DMS79 treated with DMSO at 0.1 percent for 48 hours (cell line): ENCODE measurements around the gene TMEM63B.
"Not testable (repeated sequence)": the region's sequence is repeated elsewhere in the genome, so short reads cannot be mapped to it uniquely, and the experiment has no call there.

ENCODE experiments used
- DNase-seq: peaks from one replicate; lab custom pipeline; 2025; lab: John Stamatoyannopoulos, UW

Gene TMEM63B

GRCh38 chr6:44193307-44193910 is 66.1 kb downstream of the TMEM63B start:
- no peak for DNase-seq

DNA sequence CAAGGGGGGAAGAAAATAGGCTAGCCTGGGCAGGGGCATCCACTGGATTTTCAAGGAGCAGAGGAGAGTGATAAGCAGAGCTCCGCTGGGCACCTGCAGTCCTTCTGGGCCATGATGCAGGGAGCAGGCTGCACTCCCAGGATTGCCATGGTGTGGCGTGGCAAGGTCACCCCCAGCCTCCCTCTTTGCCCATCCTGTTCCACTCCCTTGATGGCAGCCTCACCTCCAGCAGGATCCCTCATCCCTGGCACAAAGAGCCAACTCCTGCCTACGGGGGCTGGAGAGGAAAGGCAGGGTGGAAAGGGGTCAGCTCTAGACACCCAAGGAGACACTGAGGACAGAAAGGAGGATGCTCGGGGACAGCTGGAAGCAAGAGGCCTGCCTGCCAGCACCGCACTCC is 67.0 kb downstream of the TMEM63B start:
- no peak for DNase-seq

GRCh38 chr6:44196351-44196750 is 69.0 kb downstream of the TMEM63B start:
- not testable (repeated sequence) for DNase-seq

DNA sequence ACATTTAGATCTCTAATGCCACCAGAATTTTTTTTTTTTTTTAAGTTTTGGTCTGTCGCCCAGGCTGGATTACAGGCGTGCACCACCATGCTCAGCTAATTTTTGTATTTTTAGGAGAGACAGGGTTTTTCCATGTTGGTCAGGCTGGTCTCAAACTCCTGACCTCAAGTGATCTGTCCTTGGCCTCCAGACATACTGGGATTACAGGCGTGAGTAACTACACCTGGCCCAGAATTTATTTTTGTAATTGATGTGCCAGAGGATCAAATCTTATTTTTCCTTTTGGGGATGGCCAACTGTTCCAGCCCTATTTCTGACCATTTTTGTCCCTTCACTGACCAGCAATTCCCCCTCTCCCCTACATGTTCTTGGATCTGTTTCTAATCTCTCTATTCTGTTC is 71.3 kb downstream of the TMEM63B start:
- no peak for DNase-seq

- DNase-seq, result no peak
These were observed 72.5 kb downstream of the TMEM63B start for GRCh38 chr6:44199883-44200282.

DNA sequence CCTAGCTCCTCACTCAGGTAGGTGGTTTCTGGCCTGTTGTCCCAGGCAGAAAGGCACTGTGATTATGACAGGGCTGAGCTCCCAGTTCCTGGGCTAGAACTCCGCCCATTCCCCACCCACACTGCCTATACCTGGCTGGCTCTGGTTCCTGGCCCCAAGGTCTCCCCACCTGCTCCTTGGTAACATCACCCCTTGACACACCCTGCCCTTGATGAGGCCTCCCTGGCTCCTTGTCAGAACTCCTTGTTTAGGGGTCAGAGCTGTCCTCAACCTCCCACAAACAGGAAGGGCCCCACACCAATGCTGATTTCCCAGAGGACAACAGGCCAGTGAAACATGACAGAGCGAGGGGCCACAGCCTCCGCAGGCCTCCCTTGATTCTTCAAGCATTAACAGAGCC is 73.8 kb downstream of the TMEM63B start:
- DNase-seq, result no peak

DNA sequence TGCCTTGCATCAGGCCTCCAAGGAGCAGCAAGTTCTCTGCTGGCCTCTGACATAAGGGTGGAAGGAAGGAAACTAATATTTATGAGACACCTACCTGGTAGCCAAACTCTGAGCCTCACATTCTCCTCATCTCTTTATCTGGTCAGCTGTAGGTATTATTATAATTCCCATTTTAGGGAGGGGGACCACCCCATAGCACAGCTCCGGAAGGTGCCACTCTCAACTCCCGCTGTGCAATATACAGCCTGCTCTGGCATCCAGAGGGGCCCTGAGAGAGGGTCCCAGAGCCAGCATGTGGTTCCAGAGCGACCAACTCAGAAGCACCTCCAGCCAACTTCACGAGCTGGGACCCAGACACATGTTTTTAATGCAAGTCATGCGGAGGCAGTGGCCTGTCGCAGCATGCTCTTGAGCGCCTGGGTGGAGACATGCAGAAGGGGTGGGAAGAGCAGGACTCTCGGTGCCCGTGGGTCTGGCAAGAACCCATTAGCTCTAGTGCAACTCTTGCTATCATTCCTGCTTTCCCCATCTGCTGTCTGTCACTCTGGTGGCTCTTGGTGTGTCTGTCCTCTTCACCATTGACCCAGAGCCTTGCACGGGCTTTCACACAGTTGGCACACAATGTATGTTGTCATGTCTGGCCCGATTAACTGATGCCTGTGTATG is 74.4 kb downstream of the TMEM63B start:
- DNase-seq, result no peak

GRCh38 chr6:44202332-44202971 is 75.1 kb downstream of the TMEM63B start:
- no peak for DNase-seq

DNA sequence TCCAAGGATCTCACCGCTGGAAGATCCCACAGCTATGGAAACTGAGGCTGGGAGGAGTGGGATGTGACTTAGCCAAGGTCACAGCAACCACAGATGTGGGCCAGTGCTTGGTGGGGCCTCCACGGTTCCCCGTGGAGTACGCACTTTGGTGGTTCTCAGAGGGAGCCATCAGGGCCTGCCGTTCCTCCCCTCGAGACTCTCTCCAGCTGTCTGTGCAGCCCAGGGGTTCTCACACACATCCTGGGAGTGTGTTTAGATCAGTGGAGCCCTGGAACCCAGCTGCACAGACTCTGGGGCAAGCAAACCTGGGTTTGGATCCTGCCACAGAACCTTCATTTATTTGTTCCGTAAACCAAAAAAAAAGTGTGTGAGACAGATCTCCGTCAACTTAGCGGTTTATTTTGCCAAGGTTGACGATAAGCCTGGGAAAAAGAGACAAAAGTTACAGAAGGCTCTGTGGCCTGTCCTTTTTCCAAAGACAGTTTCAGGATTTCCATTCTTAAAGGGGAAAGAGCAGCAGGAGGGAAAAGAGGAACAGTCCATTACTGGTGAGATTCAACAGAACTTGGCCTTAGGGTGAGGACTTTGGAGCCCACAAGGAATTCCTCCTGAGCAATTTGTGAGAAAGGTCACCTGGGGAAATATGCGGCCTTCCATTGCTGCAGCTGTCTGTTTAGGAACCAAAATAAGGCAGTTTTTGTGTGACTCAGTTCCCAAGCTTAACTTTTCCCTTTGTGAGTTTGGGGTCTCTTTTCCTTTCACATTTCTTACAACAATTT is 75.8 kb downstream of the TMEM63B start:
- DNase-seq, result no peak

DNA sequence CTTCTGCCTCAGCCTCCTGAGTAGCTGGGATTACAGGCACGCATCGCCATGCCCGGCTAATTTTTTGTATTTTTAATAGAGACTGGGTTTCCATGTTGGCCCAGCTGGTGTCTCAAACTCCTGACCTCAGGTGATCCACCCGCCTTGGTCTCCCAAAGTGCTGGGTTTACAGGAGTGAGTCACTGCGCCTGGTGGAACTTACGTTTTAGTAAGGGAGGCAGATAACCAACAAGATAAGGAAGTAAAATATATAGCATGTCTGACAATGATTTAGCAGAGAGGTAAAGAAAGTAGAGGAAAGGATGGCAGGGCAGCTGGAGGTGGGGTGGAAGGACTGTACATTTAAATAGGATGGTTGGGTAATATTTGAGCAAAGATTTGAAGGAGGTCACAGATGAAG is 76.6 kb downstream of the TMEM63B start:
- DNase-seq, result no peak
